GM08714 (cell line): ENCODE results near the gene ATP8A1.
"Not testable (repeated sequence)": the region's sequence is repeated elsewhere in the genome, so short reads cannot be mapped to it uniquely, and the experiment has no call there.

Experiments
- H3K4me3 ChIP-seq: fragments of 200-500 bp; sonication (Bioruptor generic); 2 replicates; pipeline ENCODE4 v1.5.1; 2014; ENCODE audit warnings: mild to moderate bottlenecking, low read length, inconsistent platforms
- ZNF274 ChIP-seq: IDR thresholded peaks from 2 replicates; pipeline ENCODE4 v1.6.1; 2012; ENCODE audit warnings: mild to moderate bottlenecking, low read depth, low read length

ATP8A1 gene

GRCh38 chr4:42656944-42657792 lies at the start of gene ATP8A1:
TSS of gene ATP8A1 (minus strand) at chr4:42657105. CDS start at chr4:42656873, 232 bp downstream.
- no peak for TF ChIP-seq ZNF274
- peak within 1 kb of the TSS; percentile 90 for H3K4me3 ChIP-seq

GRCh38 chr4:42706086-42706485 lies 49.2 kb upstream of the ATP8A1 start:
- TF ChIP-seq ZNF274: no peak
- H3K4me3 ChIP-seq: no peak overlapping the region

GRCh38 chr4:42703813-42704212 lies 46.9 kb upstream of the ATP8A1 start:
- TF ChIP-seq ZNF274: no peak
- H3K4me3 ChIP-seq: no peak overlapping the region

GRCh38 chr4:42702895-42703294 lies 46.0 kb upstream of the ATP8A1 start:
- TF ChIP-seq ZNF274: no peak
- no peak overlapping the region for H3K4me3 ChIP-seq

- not testable (repeated sequence) for H3K4me3 ChIP-seq
Observed at GRCh38 chr4:42701780-42702179, 44.9 kb upstream of the ATP8A1 start.

- no peak for TF ChIP-seq ZNF274
- no peak overlapping the region for H3K4me3 ChIP-seq
Observed at GRCh38 chr4:42690537-42690936, 33.6 kb upstream of the ATP8A1 start.

GRCh38 chr4:42683393-42683792 lies 26.5 kb upstream of the ATP8A1 start:
- no peak for TF ChIP-seq ZNF274
- no peak overlapping the region for H3K4me3 ChIP-seq

GRCh38 chr4:42678512-42678911 lies 21.6 kb upstream of the ATP8A1 start:
- no peak overlapping the region for H3K4me3 ChIP-seq
- TF ChIP-seq ZNF274: no peak

- H3K4me3 ChIP-seq: no peak overlapping the region
- no peak for TF ChIP-seq ZNF274
Observed at GRCh38 chr4:42676066-42676951, 19.4 kb upstream of the ATP8A1 start.

GRCh38 chr4:42673082-42673425 lies 16.1 kb upstream of the ATP8A1 start:
- no peak overlapping the region for H3K4me3 ChIP-seq
- TF ChIP-seq ZNF274: no peak

GRCh38 chr4:42672359-42673081 lies 15.6 kb upstream of the ATP8A1 start:
- TF ChIP-seq ZNF274: no peak
- no peak overlapping the region for H3K4me3 ChIP-seq

GRCh38 chr4:42671431-42672194 lies 14.7 kb upstream of the ATP8A1 start:
- no peak for TF ChIP-seq ZNF274
- H3K4me3 ChIP-seq: no peak overlapping the region

GRCh38 chr4:42658261-42658660 lies 1.4 kb upstream of the ATP8A1 start:
- TF ChIP-seq ZNF274: no peak
- peak overlapping the region; percentile 90 for H3K4me3 ChIP-seq

- no peak for TF ChIP-seq ZNF274
- peak overlapping the region; percentile 79 for H3K4me3 ChIP-seq
Observed at GRCh38 chr4:42656679-42656943, 294 bp downstream of the ATP8A1 start.
